ENCODE measurements around the gene ACD. TPM values are rescaled to one million over a fixed set of nuclear protein-coding genes. Genes with fewer than 3 reads are reported as not detected.

Gene ACD
- total RNA-seq, 1 experiment from 2014 or later: 41.3 TPM

GRCh38 chr16:67613808-67614207 lies 46.3 kb downstream of the ACD start (continued):
- TF ChIP-seq PRDM15 (CRISPR knock-in tag; IDR thresholded peaks at IDR 0.05): no peak

GRCh38 chr16:67608364-67608763 lies 51.7 kb downstream of the ACD start:
- H3K27ac Mint-ChIP-seq: no peak overlapping the region

More at GRCh38 chr16:67608364-67608763, 51.7 kb downstream of the ACD start:
- DNase-seq (ENCODE audit: low spot score) (no peak), ATAC-seq (no peak)
- H3K4me3 Mint-ChIP-seq: no peak overlapping the region
- H3K27me3 Mint-ChIP-seq (ENCODE audit: low read depth): no peaks in the 10 kb centered on the region
- CTCF ChIA-PET: no interaction called here
- TF ChIP-seq ESRRA (CRISPR knock-in tag; IDR thresholded peaks at IDR 0.05; ENCODE audit: borderline replicate concordance) (no peak), ZBTB21 (CRISPR knock-in tag; IDR thresholded peaks at IDR 0.05; ENCODE audit: borderline replicate concordance) (no peak), CBFB (CRISPR knock-in tag; IDR thresholded peaks at IDR 0.05; ENCODE audit: low read depth) (no peak), CREB1 (CRISPR knock-in tag; IDR thresholded peaks at IDR 0.05) (no peak), FOXJ3 (CRISPR knock-in tag; IDR thresholded peaks at IDR 0.05; ENCODE audit: borderline replicate concordance) (no peak), ZNF396 (CRISPR knock-in tag; IDR thresholded peaks at IDR 0.05; ENCODE audit: borderline replicate concordance) (no peak), USF2 (CRISPR knock-in tag; IDR thresholded peaks at IDR 0.05) (no peak), KAT7 (CRISPR knock-in tag; IDR thresholded peaks at IDR 0.05; ENCODE audit: borderline replicate concordance) (no peak), RORB (CRISPR knock-in tag; IDR thresholded peaks at IDR 0.05) (no peak), ERG (CRISPR knock-in tag; IDR thresholded peaks at IDR 0.05) (no peak), NR2C2 (CRISPR knock-in tag; IDR thresholded peaks at IDR 0.05) (no peak)
- POLR2A ChIA-PET: no interaction called here
- no peaks in the 10 kb centered on the region; the same call in 1 of the 2 replicates for H3K4me1 Mint-ChIP-seq
- H3K36me3 Mint-ChIP-seq: peaks cover 21% of the 10 kb centered on the region
- H3K9me3 Mint-ChIP-seq: no peaks in the 10 kb centered on the region

Other genes with a start within 250 kb of the ACD start
- gene ZDHHC1, start 243.8 kb downstream of the ACD start, total RNA-seq (2021): 4.2 to 4.9 TPM (median 4.6 TPM) in 3 replicates
- 33.4 to 38.3 TPM (median 36.4 TPM) in 3 replicates for gene HSD11B2, start 229.1 kb downstream of the ACD start, total RNA-seq (2021)
- gene ATP6V0D1, start 179.1 kb downstream of the ACD start, total RNA-seq (2021): 32.5 to 44.1 TPM (median 33.8 TPM) in 3 replicates
- not detected in 3 replicates for gene AGRP, start 176.7 kb downstream of the ACD start, total RNA-seq (2021)
- 14.9 to 15.9 TPM (median 15.5 TPM) in 3 replicates for gene RIPOR1, start 131.4 kb downstream of the ACD start, total RNA-seq (2021)
- 55.4 to 60.6 TPM (median 57.7 TPM) in 3 replicates for gene CTCF, start 97.7 kb downstream of the ACD start, total RNA-seq (2021)
- 33.3 to 42.3 TPM (median 38.3 TPM) in 3 replicates for gene CARMIL2, start 15.1 kb downstream of the ACD start, total RNA-seq (2021)
- 17.1 to 18.5 TPM (median 17.4 TPM) in 3 replicates for gene PARD6A, start 700 bp upstream of the ACD start, total RNA-seq (2021)
- gene ENKD1, start 6.5 kb upstream of the ACD start, total RNA-seq (2021): 10.3 to 11.9 TPM (median 11.7 TPM) in 3 replicates
- 4.1 to 5.4 TPM (median 4.9 TPM) in 3 replicates for gene C16orf86, start 6.6 kb upstream of the ACD start, total RNA-seq (2021)
- 19.3 to 29.5 TPM (median 22.8 TPM) in 3 replicates for gene GFOD2, start 59.1 kb upstream of the ACD start, total RNA-seq (2021)
- 14.0 to 16.9 TPM (median 16.1 TPM) in 3 replicates for gene RANBP10, start 146.3 kb upstream of the ACD start, total RNA-seq (2021)
- gene TSNAXIP1, start 146.6 kb upstream of the ACD start, total RNA-seq (2021): 0.41 to 1.7 TPM (median 0.48 TPM) in 3 replicates
- 46.5 to 49.0 TPM (median 47.4 TPM) in 3 replicates for gene THAP11, start 182.1 kb upstream of the ACD start, total RNA-seq (2021)
- gene NUTF2, start 186.7 kb upstream of the ACD start, total RNA-seq (2021): 183 to 205 TPM (median 200 TPM) in 3 replicates
- gene CENPT, start 187.4 kb upstream of the ACD start, total RNA-seq (2021): 52.1 to 58.3 TPM (median 57.3 TPM) in 3 replicates
- 72.6 to 83.7 TPM (median 74.1 TPM) in 3 replicates for gene EDC4, start 212.8 kb upstream of the ACD start, total RNA-seq (2021)
- gene NRN1L, start 224.6 kb upstream of the ACD start, total RNA-seq (2021): 7.0 to 12.4 TPM (median 7.4 TPM) in 3 replicates
- 29.0 to 32.6 TPM (median 31.6 TPM) in 3 replicates for gene PSKH1, start 233.0 kb upstream of the ACD start, total RNA-seq (2021)

Data from WTC11 (cell line).